Ishikawa (cell line): Measurements from ENCODE around the gene JMJD1C.

ENCODE experiments used
- CEBPB ChIP-seq: IDR thresholded peaks from 2 replicates; pipeline ENCODE4 v1.6.1; 2012
- CREB1 ChIP-seq: IDR thresholded peaks from 2 replicates; pipeline ENCODE4 v1.6.1; 2012; ENCODE audit warnings: low read depth
- EGR1 ChIP-seq: IDR thresholded peaks from 2 replicates; pipeline ENCODE4 v1.6.1; 2012
- EP300 ChIP-seq: IDR thresholded peaks from 2 replicates; pipeline ENCODE4 v1.6.1; 2012; ENCODE audit warnings: borderline replicate concordance
- FOXM1 ChIP-seq: IDR thresholded peaks from 2 replicates; pipeline ENCODE4 v1.6.1; 2012; ENCODE audit warnings: low read depth, borderline replicate concordance
- MAX ChIP-seq: IDR thresholded peaks from 2 replicates; pipeline ENCODE4 v1.6.1; 2012
- NFIC ChIP-seq: IDR thresholded peaks from 2 replicates; pipeline ENCODE4 v1.6.1; 2012
- RAD21 ChIP-seq: IDR thresholded peaks from 2 replicates; pipeline ENCODE4 v1.6.1; 2012; ENCODE audit warnings: low read depth
- REST ChIP-seq: IDR thresholded peaks from 2 replicates; pipeline ENCODE4 v1.6.1; 2012; ENCODE audit warnings: low read depth, mild to moderate bottlenecking
- TAF1 ChIP-seq: IDR thresholded peaks from 2 replicates; pipeline ENCODE4 v1.6.1; 2012; ENCODE audit warnings: low read depth, mild to moderate bottlenecking
- TCF12 ChIP-seq: IDR thresholded peaks from 2 replicates; pipeline ENCODE4 v1.6.1; 2012; ENCODE audit warnings: low read depth
- TEAD4 ChIP-seq: IDR thresholded peaks from 2 replicates; pipeline ENCODE4 v1.6.1; 2012
- USF1 ChIP-seq: IDR thresholded peaks from 2 replicates; pipeline ENCODE4 v1.6.1; 2012
- YY1 ChIP-seq: IDR thresholded peaks from 2 replicates; pipeline ENCODE4 v1.6.1; 2012; ENCODE audit warnings: low read depth
- ZBTB7A ChIP-seq: IDR thresholded peaks from 2 replicates; pipeline ENCODE4 v1.6.1; 2012; ENCODE audit warnings: low read depth

Gene JMJD1C

GRCh38 chr10:63314020-63314419 lies 151.8 kb downstream of the JMJD1C start:
- TF ChIP-seq CEBPB: no peak
- TF ChIP-seq TEAD4: no peak
- TF ChIP-seq REST: no peak
- TF ChIP-seq RAD21: no peak
- no peak for TF ChIP-seq NFIC

GRCh38 chr10:63313066-63313717 lies 152.6 kb downstream of the JMJD1C start:
- no peak for TF ChIP-seq CEBPB
- TF ChIP-seq YY1: no peak
- TF ChIP-seq FOXM1: no peak
- TF ChIP-seq REST: no peak
- TF ChIP-seq MAX: no peak
- TF ChIP-seq EP300: no peak
- no peak for TF ChIP-seq NFIC
- TF ChIP-seq TEAD4: no peak
- no peak for TF ChIP-seq TAF1
- TF ChIP-seq TCF12: no peak
- TF ChIP-seq CREB1: no peak
- TF ChIP-seq RAD21: no peak
- no peak for TF ChIP-seq USF1
- TF ChIP-seq ZBTB7A: no peak
- TF ChIP-seq EGR1: no peak

GRCh38 chr10:63308628-63309027 lies 157.1 kb downstream of the JMJD1C start:
- TF ChIP-seq MAX (no peak), RAD21 (no peak), CEBPB (no peak), YY1 (no peak), ZBTB7A (no peak), USF1 (no peak), TAF1 (no peak), FOXM1 (no peak), CREB1 (no peak), NFIC (no peak), TEAD4 (no peak), TCF12 (no peak), EP300 (no peak), EGR1 (no peak), REST (no peak)

- TF ChIP-seq ZBTB7A (no peak), RAD21 (no peak), FOXM1 (no peak), EP300 (no peak), TAF1 (no peak), USF1 (no peak), YY1 (no peak), TEAD4 (no peak), EGR1 (no peak), TCF12 (no peak), NFIC (no peak)
Observed at GRCh38 chr10:63304146-63304545, 161.6 kb downstream of the JMJD1C start.
